Neural progenitor cell (in vitro differentiated cells): ENCODE data around the gene NHLRC4. TPM values are rescaled to one million over a fixed set of nuclear protein-coding genes. Genes with fewer than 3 reads are reported as not detected.
A peak's percentile ranks its signal among the peaks of the same experiment; 100 is the strongest.
"Not testable (repeated sequence)": the region's sequence is repeated elsewhere in the genome, so short reads cannot be mapped to it uniquely, and the experiment has no call there.

Experiments used
- DNase-seq: peaks from one replicate; pipeline ENCODE4 v3.0.0-alpha.2; 2016; ENCODE audit warnings: low spot score
- H2AFZ ChIP-seq: fragments of 200-600 bp; sonication (generic); replicated peaks from 2 replicates; pipeline ENCODE4 v1.6.1; 2016; ENCODE audit warnings: antibody characterized with exemption
- H3F3A ChIP-seq: fragments of 200-600 bp; sonication (generic); 2 replicates; pipeline ENCODE4 v1.6.1; 2016; ENCODE audit warnings: antibody characterized with exemption, low read depth
- H3K27ac ChIP-seq: fragments of 200-600 bp; sonication (generic); 2 replicates; pipeline ENCODE4 v1.5.1; 2016; ENCODE audit warnings: mild to moderate bottlenecking
- H3K27me3 ChIP-seq: fragments of 200-600 bp; sonication (generic); 2 replicates; pipeline ENCODE4 v1.6.1; 2016; ENCODE audit warnings: mild to moderate bottlenecking, moderate library complexity
- H3K36me3 ChIP-seq: fragments of 200-600 bp; sonication (generic); 2 replicates; pipeline ENCODE4 v1.5.1; 2016
- H3K4me1 ChIP-seq: fragments of 200-600 bp; sonication (generic); 2 replicates; pipeline ENCODE4 v1.6.1; 2016; ENCODE audit warnings: mixed run types
- H3K4me2 ChIP-seq: fragments of 200-600 bp; sonication (generic); 2 replicates; pipeline ENCODE4 v1.6.1; 2016
- H3K4me3 ChIP-seq: fragments of 200-600 bp; sonication (generic); 2 replicates; pipeline ENCODE4 v1.5.1; 2016
- H3K79me2 ChIP-seq: fragments of 200-600 bp; sonication (generic); 2 replicates; pipeline ENCODE4 v1.6.1; 2016; ENCODE audit warnings: low read depth
- H3K9ac ChIP-seq: fragments of 200-600 bp; sonication (generic); 2 replicates; pipeline ENCODE4 v1.6.1; 2016
- H3K9me3 ChIP-seq: fragments of 200-600 bp; sonication (generic); 2 replicates; pipeline ENCODE4 v1.5.1; 2016; ENCODE audit warnings: low read depth
- H4K20me1 ChIP-seq: fragments of 200-600 bp; sonication (generic); 2 replicates; pipeline ENCODE4 v1.6.1; 2016; ENCODE audit warnings: low read depth
- H3K27ac Mint-ChIP-seq: 3 replicates; pipeline ENCODE4 v1.8.0; 2021; ENCODE audit warnings: mixed read lengths
- H3K27me3 Mint-ChIP-seq: 2 replicates; pipeline ENCODE4 v1.8.0; 2022; ENCODE audit warnings: low read depth, mild to moderate bottlenecking, inconsistent platforms, moderate library complexity, mixed read lengths; ENCODE audit not compliant: insufficient read depth
- H3K36me3 Mint-ChIP-seq: 3 replicates; pipeline ENCODE4 v1.8.0; 2021; ENCODE audit warnings: mixed read lengths
- H3K4me1 Mint-ChIP-seq: 3 replicates; pipeline ENCODE4 v1.8.0; 2021; ENCODE audit warnings: mixed read lengths
- H3K4me3 Mint-ChIP-seq: 3 replicates; pipeline ENCODE4 v1.8.0; 2021; ENCODE audit warnings: mild to moderate bottlenecking, moderate library complexity, mixed read lengths
- H3K9me3 Mint-ChIP-seq: 3 replicates; pipeline ENCODE4 v1.8.0; 2020; ENCODE audit warnings: mixed read lengths
- CTCF ChIP-seq: fragments of 200-600 bp; sonication (generic); IDR thresholded peaks from 2 replicates; pipeline ENCODE4 v1.5.1; 2017; ENCODE audit warnings: antibody characterized with exemption, mild to moderate bottlenecking
- EZH2 ChIP-seq: fragments of 200-600 bp; sonication (generic); IDR thresholded peaks from 2 replicates; pipeline ENCODE4 v1.6.1; 2017; ENCODE audit warnings: antibody characterized with exemption, mild to moderate bottlenecking, moderate library complexity
- EZH2phosphoT487 ChIP-seq: fragments of 200-600 bp; sonication (generic); IDR thresholded peaks from 2 replicates; pipeline ENCODE4 v1.6.1; 2017; ENCODE audit warnings: antibody characterized with exemption
- total RNA-seq: library from RNA; depleted of rRNA; stranded (reverse); fragments of >200 nt; gene quantifications from 2 replicates; pipeline ENCODE4 v1.2.3, GENCODE V29; 2015; ENCODE audit warnings: low replicate concordance

NHLRC4 gene
- total RNA-seq, 1 donor from 2014 or later = not detected

DNA sequence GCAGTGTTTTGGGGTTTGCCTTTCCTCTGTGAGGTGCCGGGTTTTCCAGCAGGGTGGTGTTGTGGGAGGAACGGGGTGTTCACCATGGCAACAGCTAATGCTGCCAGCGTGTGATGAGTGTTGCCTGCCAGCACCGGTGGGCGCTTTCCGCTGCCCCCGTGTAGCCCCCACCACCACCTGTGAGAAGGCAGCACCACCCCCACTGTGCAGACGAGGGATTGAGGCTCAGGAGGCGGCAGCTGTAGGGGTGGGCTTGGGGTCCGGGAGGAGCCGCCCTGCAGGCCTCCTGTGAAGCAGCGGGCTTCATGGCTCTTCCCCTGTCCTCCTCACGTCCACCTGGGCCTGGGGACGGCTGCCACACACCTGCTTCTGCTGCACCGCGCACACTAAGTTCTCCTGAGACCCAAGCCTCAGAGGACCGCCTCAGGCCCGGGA, 28.3 kb downstream of the NHLRC4 start:
- TF ChIP-seq EZH2phosphoT487 (no peak), EZH2 (no peak), CTCF (no peak)
- Mint-ChIP-seq H3K36me3 (peaks cover 21% of the 10 kb centered on the region), H3K9me3 (no peaks in the 10 kb centered on the region), H3K4me1 (peaks cover 18% of the 10 kb centered on the region), H3K27ac (peak overlapping the region; percentile 53), H3K4me3 (no peak overlapping the region), H3K27me3 (peaks cover 10% of the 10 kb centered on the region)
- Histone ChIP-seq H3K9ac (no peak overlapping the region), H4K20me1 (peaks cover 58% of the 10 kb centered on the region), H3K27me3 (peaks cover 14% of the 10 kb centered on the region), H3K4me3 (no peak overlapping the region), H3K9me3 (no peaks in the 10 kb centered on the region), H2AFZ (no peak overlapping the region), H3K27ac (no peak overlapping the region), H3K4me2 (no peak overlapping the region), H3F3A (no peaks in the 10 kb centered on the region), H3K4me1 (peaks cover 3% of the 10 kb centered on the region), H3K79me2 (peaks cover 23% of the 10 kb centered on the region), H3K36me3 (no peaks in the 10 kb centered on the region)
- no peak for DNase-seq

DNA sequence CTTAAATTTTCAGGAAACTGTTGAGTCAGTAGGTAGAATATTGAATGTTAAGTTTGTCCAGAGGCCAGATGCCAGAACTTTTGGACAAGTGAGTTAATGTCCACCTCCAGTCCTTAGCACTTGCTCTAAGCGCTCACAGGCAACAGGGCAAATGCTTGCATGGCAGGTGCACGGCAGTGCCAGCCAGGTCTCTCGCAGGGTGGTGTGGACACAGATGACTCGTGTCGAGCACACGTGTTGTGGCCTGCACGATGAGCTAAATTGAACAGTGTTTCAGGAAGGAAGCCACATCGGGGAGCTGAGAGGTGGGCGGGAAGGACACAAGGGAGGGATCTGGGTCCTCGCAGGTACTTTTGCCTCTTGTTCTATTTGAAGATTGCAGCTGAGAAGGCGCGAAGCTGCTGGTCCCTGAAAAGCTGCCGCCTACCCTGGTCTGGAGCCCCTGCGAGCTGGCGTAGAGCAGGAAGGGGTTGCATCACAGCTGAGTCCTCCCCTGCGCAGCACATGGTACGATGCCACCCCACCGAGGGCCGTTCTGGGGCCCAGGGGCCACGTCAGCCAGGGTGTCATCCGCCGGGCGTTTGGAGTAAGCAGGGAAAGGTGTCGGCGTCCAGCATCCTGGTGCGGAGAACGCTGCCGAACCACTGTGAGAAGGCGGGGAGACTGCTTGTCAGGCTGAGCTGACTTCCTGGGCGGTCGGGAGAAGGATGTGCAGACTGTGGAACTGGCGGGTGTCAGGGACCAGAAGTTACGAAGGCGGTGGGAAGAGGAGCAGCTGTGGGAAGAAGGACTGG, 29.3 kb downstream of the NHLRC4 start:
- TF ChIP-seq EZH2phosphoT487 = no peak
- no peak for TF ChIP-seq CTCF
- no peak for TF ChIP-seq EZH2

DNA sequence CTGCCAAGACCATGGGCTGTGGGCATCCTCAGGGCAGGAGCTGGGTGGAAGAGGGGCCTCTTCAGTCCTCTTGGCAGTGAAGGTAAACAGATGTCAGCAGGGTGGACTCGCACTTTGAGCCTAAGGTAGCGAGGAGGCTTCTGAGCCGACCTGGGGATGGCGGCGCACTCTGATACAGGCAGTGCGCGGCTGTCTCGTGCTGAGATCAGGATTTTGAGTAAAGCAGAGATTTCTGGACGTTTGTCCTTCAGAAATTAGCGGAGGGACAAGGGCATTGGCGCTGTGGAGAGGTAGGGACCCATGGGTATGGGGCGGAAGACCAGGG, 29.9 kb downstream of the NHLRC4 start:
- H3K36me3 ChIP-seq = no peaks in the 10 kb centered on the region
- no peaks in the 10 kb centered on the region for H3F3A ChIP-seq
- Mint-ChIP-seq H3K36me3 (peaks cover 20% of the 10 kb centered on the region), H3K27ac (no peak overlapping the region), H3K4me3 (peak overlapping the region; percentile 48), H3K9me3 (no peaks in the 10 kb centered on the region), H3K4me1 (peaks cover 10% of the 10 kb centered on the region), H3K27me3 (peaks cover 2% of the 10 kb centered on the region)
- H3K9me3 ChIP-seq = no peaks in the 10 kb centered on the region
- H3K9ac ChIP-seq = no peak overlapping the region
- DNase-seq = no peak
- H3K4me1 ChIP-seq = no peaks in the 10 kb centered on the region
- peaks cover 1% of the 10 kb centered on the region for H3K27me3 ChIP-seq
- no peak overlapping the region for H3K4me2 ChIP-seq
- no peak overlapping the region for H3K4me3 ChIP-seq
- H2AFZ ChIP-seq = no peak overlapping the region
- peaks cover 9% of the 10 kb centered on the region for H3K79me2 ChIP-seq
- peaks cover 49% of the 10 kb centered on the region for H4K20me1 ChIP-seq
- no peak overlapping the region for H3K27ac ChIP-seq
- TF ChIP-seq EZH2 (no peak), CTCF (no peak), EZH2phosphoT487 (no peak)

More for the DNA sequence above, 29.3 kb downstream of the NHLRC4 start:
- no peaks in the 10 kb centered on the region for H3F3A ChIP-seq
- peaks cover 54% of the 10 kb centered on the region for H4K20me1 ChIP-seq
- H3K4me2 ChIP-seq = no peak overlapping the region
- H3K27me3 Mint-ChIP-seq = peaks cover 4% of the 10 kb centered on the region
- no peaks in the 10 kb centered on the region for H3K36me3 ChIP-seq
- H3K79me2 ChIP-seq = peaks cover 14% of the 10 kb centered on the region
- H3K36me3 Mint-ChIP-seq = peaks cover 20% of the 10 kb centered on the region
- peak overlapping the region; percentile 19 for H3K27ac Mint-ChIP-seq
- H3K4me1 ChIP-seq = no peaks in the 10 kb centered on the region
- peak overlapping the region; percentile 48 for H3K4me3 Mint-ChIP-seq
- no peaks in the 10 kb centered on the region for H3K9me3 ChIP-seq
- DNase-seq = no peak
- H3K4me3 ChIP-seq = no peak overlapping the region
- H3K27me3 ChIP-seq = peaks cover 7% of the 10 kb centered on the region
- no peaks in the 10 kb centered on the region for H3K9me3 Mint-ChIP-seq
- H2AFZ ChIP-seq = no peak overlapping the region
- no peak overlapping the region for H3K9ac ChIP-seq
- peaks cover 12% of the 10 kb centered on the region for H3K4me1 Mint-ChIP-seq
- no peak overlapping the region for H3K27ac ChIP-seq

DNA sequence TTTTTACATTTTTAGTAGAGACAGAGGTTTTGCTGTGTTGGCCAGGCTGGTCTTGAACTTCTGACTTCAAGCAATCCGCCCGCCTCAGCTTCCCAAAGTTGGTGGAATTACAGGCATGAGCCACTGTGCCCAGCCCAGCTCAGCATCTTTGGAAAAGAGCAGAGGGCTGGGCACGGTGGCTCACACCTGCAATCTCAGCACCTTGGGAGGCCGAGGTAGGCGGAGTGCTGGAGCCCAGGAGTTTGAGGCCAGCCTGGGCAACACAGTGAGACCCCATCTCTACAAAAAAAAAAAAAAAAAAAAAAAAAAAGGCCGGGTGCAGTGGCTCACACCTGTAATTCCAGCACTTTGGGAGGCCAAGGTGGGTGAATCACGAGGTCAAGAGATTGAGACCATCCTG, 30.9 kb downstream of the NHLRC4 start:
- peaks cover 39% of the 10 kb centered on the region for H4K20me1 ChIP-seq
- not testable (repeated sequence) for H3K4me1 Mint-ChIP-seq, H3K4me2 ChIP-seq, DNase-seq, H3K27me3 ChIP-seq, H3K27me3 Mint-ChIP-seq, H3K4me3 Mint-ChIP-seq, H3K36me3 ChIP-seq, H3K4me1 ChIP-seq, H2AFZ ChIP-seq, H3K9me3 Mint-ChIP-seq, H3F3A ChIP-seq, H3K9me3 ChIP-seq, H3K27ac ChIP-seq, H3K9ac ChIP-seq, H3K4me3 ChIP-seq, H3K27ac Mint-ChIP-seq, H3K79me2 ChIP-seq
- H3K36me3 Mint-ChIP-seq = peaks cover 21% of the 10 kb centered on the region
